WTC11 (cell line): ENCODE measurements around the gene SAMM50.

Experiments
- CTCF ChIP-seq: fragments of 200-600 bp; IDR thresholded peaks from 2 replicates; pipeline ENCODE4 v1.8.0; 2022; ENCODE audit warnings: antibody characterized with exemption
- MAX ChIP-seq: sonication (generic); formaldehyde crosslinking; IDR thresholded peaks from 2 replicates; pipeline ENCODE4 v1.8.0; 2022; ENCODE audit warnings: mild to moderate bottlenecking, missing genetic modification reagents

- TF ChIP-seq MAX (CRISPR knock-in tag) = no peak
- no peak for TF ChIP-seq CTCF
These were observed 65.7 kb downstream of the SAMM50 start for GRCh38 chr22:44020981-44021380.
